H9 (cell line): ENCODE data around the gene RASA4B. TPM values are rescaled to one million over a fixed set of nuclear protein-coding genes. Genes with fewer than 3 reads are reported as not detected.
A peak's percentile ranks its signal among the peaks of the same experiment; 100 is the strongest.

Experiments used
- DNase-seq: peaks from one replicate; pipeline ENCODE4 v3.0.0-alpha.2; 2017
- H2AFZ ChIP-seq: one replicate; pipeline ENCODE4 v1.6.1; 2013; ENCODE audit warnings: mild to moderate bottlenecking, low read length, control low read depth, moderate library complexity
- H2AK5ac ChIP-seq: 2 replicates; pipeline ENCODE4 v1.6.1; 2013; ENCODE audit warnings: low read length, control low read depth, mixed read lengths; ENCODE audit not compliant: insufficient read length
- H2BK120ac ChIP-seq: one replicate; pipeline ENCODE4 v1.6.1; 2013; ENCODE audit warnings: low read depth, mild to moderate bottlenecking, low read length, control low read depth, inconsistent platforms; ENCODE audit not compliant: poor library complexity, severe bottlenecking
- H2BK12ac ChIP-seq: 2 replicates; pipeline ENCODE4 v1.6.1; 2013; ENCODE audit warnings: low read length, control low read depth, mixed read lengths, low read depth; ENCODE audit not compliant: insufficient read length
- H2BK15ac ChIP-seq: 2 replicates; pipeline ENCODE4 v1.6.1; 2013; ENCODE audit warnings: low read depth, low read length, control low read depth
- H2BK20ac ChIP-seq: one replicate; pipeline ENCODE4 v1.6.1; 2013; ENCODE audit warnings: low read depth, mild to moderate bottlenecking, low read length, control low read depth, inconsistent platforms; ENCODE audit not compliant: poor library complexity, severe bottlenecking
- H2BK5ac ChIP-seq: 2 replicates; pipeline ENCODE4 v1.6.1; 2013; ENCODE audit warnings: low read length, control low read depth, mixed read lengths; ENCODE audit not compliant: insufficient read length
- H3K14ac ChIP-seq: 2 replicates; pipeline ENCODE4 v1.6.1; 2013; ENCODE audit warnings: low read length, control low read depth; ENCODE audit not compliant: insufficient read depth
- H3K18ac ChIP-seq: 2 replicates; pipeline ENCODE4 v1.6.1; 2013; ENCODE audit warnings: low read depth, mild to moderate bottlenecking, mixed read lengths, low read length, control low read depth; ENCODE audit not compliant: insufficient read length
- H3K23ac ChIP-seq: 2 replicates; pipeline ENCODE4 v1.6.1; 2013; ENCODE audit warnings: low read length, control low read depth, mixed read lengths, low read depth; ENCODE audit not compliant: insufficient read length
- H3K23me2 ChIP-seq: 2 replicates; pipeline ENCODE4 v1.6.1; 2013; ENCODE audit warnings: low read depth, mild to moderate bottlenecking, mixed read lengths, low read length, control low read depth; ENCODE audit not compliant: insufficient read length, poor library complexity, severe bottlenecking
- H3K27ac ChIP-seq: 2 replicates; pipeline ENCODE4 v1.5.1; 2013; ENCODE audit warnings: low read length, control low read depth, mixed read lengths, low read depth; ENCODE audit not compliant: insufficient read length
- H3K27me3 ChIP-seq: 2 replicates; pipeline ENCODE4 v1.6.1; 2013; ENCODE audit warnings: low read length, control low read depth, inconsistent platforms; ENCODE audit not compliant: insufficient read depth
- H3K4ac ChIP-seq: 2 replicates; pipeline ENCODE4 v1.6.1; 2013; ENCODE audit warnings: low read depth, mild to moderate bottlenecking, control low read depth, inconsistent platforms, low read length, moderate library complexity
- H3K4me1 ChIP-seq: 2 replicates; pipeline ENCODE4 v1.6.1; 2013; ENCODE audit warnings: low read length, control low read depth, inconsistent platforms; ENCODE audit not compliant: insufficient read depth
- H3K4me2 ChIP-seq: 2 replicates; pipeline ENCODE4 v1.6.1; 2013; ENCODE audit warnings: low read length, control low read depth, mixed read lengths; ENCODE audit not compliant: insufficient read length, insufficient read depth
- H3K56ac ChIP-seq: 2 replicates; pipeline ENCODE4 v1.6.1; 2013; ENCODE audit warnings: low read depth, mild to moderate bottlenecking, mixed read lengths, low read length, control low read depth; ENCODE audit not compliant: insufficient read length
- H3K79me1 ChIP-seq: 2 replicates; pipeline ENCODE4 v1.6.1; 2013; ENCODE audit warnings: low read depth, mild to moderate bottlenecking, moderate library complexity, low read length, control low read depth, inconsistent platforms; ENCODE audit not compliant: insufficient read depth, poor library complexity, severe bottlenecking
- H3K79me2 ChIP-seq: 2 replicates; pipeline ENCODE4 v1.6.1; 2013; ENCODE audit warnings: low read length, control low read depth, inconsistent platforms; ENCODE audit not compliant: insufficient read depth
- H3K9ac ChIP-seq: 2 replicates; pipeline ENCODE4 v1.6.1; 2013; ENCODE audit warnings: low read length, control low read depth, mixed read lengths; ENCODE audit not compliant: insufficient read length; ENCODE audit errors: extremely low read depth
- H3K9me3 ChIP-seq: one replicate; pipeline ENCODE4 v1.6.1; 2013; ENCODE audit warnings: low read depth, low read length, inconsistent platforms; ENCODE audit not compliant: control insufficient read depth
- H3T11ph ChIP-seq: one replicate; pipeline ENCODE4 v1.6.1; 2013; ENCODE audit warnings: mild to moderate bottlenecking, low read length, control low read depth, inconsistent platforms
- H4K20me1 ChIP-seq: one replicate; pipeline ENCODE4 v1.6.1; 2013; ENCODE audit not compliant: control insufficient read depth, insufficient read length, insufficient read depth
- H4K5ac ChIP-seq: 2 replicates; pipeline ENCODE4 v1.6.1; 2013; ENCODE audit warnings: low read depth, mild to moderate bottlenecking, mixed read lengths, low read length, control low read depth; ENCODE audit not compliant: insufficient read length
- H4K8ac ChIP-seq: replicated peaks from 2 replicates; pipeline ENCODE4 v1.6.1; 2013; ENCODE audit warnings: low read length, control low read depth, mixed read lengths, low read depth; ENCODE audit not compliant: insufficient read length
- H4K91ac ChIP-seq: 2 replicates; pipeline ENCODE4 v1.6.1; 2013; ENCODE audit warnings: low read depth, mild to moderate bottlenecking, moderate library complexity, mixed read lengths, low read length, control low read depth; ENCODE audit not compliant: insufficient read length
- H3K27ac Mint-ChIP-seq, 3 experiments: 2 replicates in 2 of 3; 3 replicates in 1 of 3; pipeline ENCODE4 v1.8.0; 2020 to 2021; ENCODE audit warnings: mixed read lengths in 3 of 3, mild to moderate bottlenecking in 1 of 3, moderate library complexity in 1 of 3
- H3K27me3 Mint-ChIP-seq: 2 replicates; pipeline ENCODE4 v1.8.0; 2021; ENCODE audit warnings: low read depth, mild to moderate bottlenecking, moderate library complexity, mixed read lengths
- H3K36me3 Mint-ChIP-seq, 3 experiments: 2 replicates in 2 of 3; 3 replicates in 1 of 3; pipeline ENCODE4 v1.8.0; 2020 to 2021; ENCODE audit warnings: low read depth in 3 of 3, mixed read lengths in 3 of 3; ENCODE audit not compliant: insufficient read depth in 1 of 3
- H3K4me1 Mint-ChIP-seq, 2 experiments: 2 replicates each; pipeline ENCODE4 v1.8.0; 2020; ENCODE audit warnings: mixed read lengths in 2 of 2
- H3K4me3 Mint-ChIP-seq, 2 experiments: 2 replicates in 1 of 2; 3 replicates in 1 of 2; pipeline ENCODE4 v1.8.0; 2020 to 2021; ENCODE audit warnings: mild to moderate bottlenecking in 2 of 2, mixed read lengths in 2 of 2, moderate library complexity in 1 of 2
- H3K9me3 Mint-ChIP-seq, 2 experiments: 2 replicates in 1 of 2; 3 replicates in 1 of 2; pipeline ENCODE4 v1.8.0; 2020; ENCODE audit warnings: mild to moderate bottlenecking in 2 of 2, mixed read lengths in 2 of 2, moderate library complexity in 1 of 2
- CTCF ChIP-seq: fragments of 200-600 bp; sonication (generic); conservative IDR thresholded peaks from 3 replicates; pipeline ENCODE4 v1.8.0; 2021; ENCODE audit warnings: antibody characterized with exemption, mild to moderate bottlenecking
- WGBS: extraction: QIAGEN DNeasy Blood & Tissue Kit; methylation state at CpG from one replicate; pipeline ENCODE4 v1.1.7; 2013; ENCODE audit warnings: missing lambda C conversion rate, low lambda C conversion rate, mixed read lengths; ENCODE audit not compliant: insufficient read length; ENCODE audit errors: extremely low coverage; 5-methylcytosine and 5-hydroxymethylcytosine counted together
- total RNA-seq: library from RNA; stranded (reverse); gene quantifications from 2 replicates; pipeline ENCODE4 v1.2.1, GENCODE V29; 2021

The RASA4B gene
- total RNA-seq, 1 experiment from 2014 or later, result 3.7 TPM

GRCh38 chr7:102439963-102440795 lies 77.4 kb downstream of the RASA4B start:
- Histone ChIP-seq H2BK12ac (no peak overlapping the region), H2BK5ac (no peak overlapping the region)

More at GRCh38 chr7:102439963-102440795, 77.4 kb downstream of the RASA4B start:
- no peak overlapping the region for H2BK20ac ChIP-seq
- Mint-ChIP-seq H3K4me1 (peaks cover 10 to 14% of the 10 kb centered on the region in 2 experiments), H3K27me3 (no peaks in the 10 kb centered on the region), H3K9me3 (no peaks in the 10 kb centered on the region), H3K36me3 (peaks cover 4 to 27% (median 4%) of the 10 kb centered on the region in 3 experiments; a peak in 6 of 7 replicates), H3K4me3 (no peak overlapping the region), H3K27ac (peak overlapping the region in 2 of 3 experiments; percentile 79 to 84; a peak in 3 of 7 replicates)
- H3K56ac ChIP-seq, result no peak overlapping the region
- H4K8ac ChIP-seq, result no peak overlapping the region
- no peak overlapping the region for H3K18ac ChIP-seq
- no peaks in the 10 kb centered on the region for H3K9me3 ChIP-seq
- 0 out of 2 replicates have a peak overlapping the region, but pooled peaks have one; percentile 43 for H3K4ac ChIP-seq
- no peaks in the 10 kb centered on the region for H3K79me2 ChIP-seq
- H2AFZ ChIP-seq, result no peak overlapping the region
- H2BK15ac ChIP-seq, result no peak overlapping the region
- H3K14ac ChIP-seq, result no peak overlapping the region
- DNase-seq, result peak; percentile 86
- no peak overlapping the region for H3K4me2 ChIP-seq
- H3T11ph ChIP-seq, result no peak overlapping the region
- no peaks in the 10 kb centered on the region for H3K23me2 ChIP-seq
- H2AK5ac ChIP-seq, result no peak overlapping the region
- H3K79me1 ChIP-seq, result no peaks in the 10 kb centered on the region
- no peak for TF ChIP-seq CTCF
- H3K9ac ChIP-seq, result no peak overlapping the region
- no peak overlapping the region for H4K91ac ChIP-seq
- no CpG with 5 or more reads among the region's 17 CpGs for WGBS
- H4K5ac ChIP-seq, result no peak overlapping the region
- no peaks in the 10 kb centered on the region; the same call in 1 of the 2 replicates for H3K4me1 ChIP-seq
- no peaks in the 10 kb centered on the region for H3K27me3 ChIP-seq
- no peaks in the 10 kb centered on the region for H4K20me1 ChIP-seq
- H2BK120ac ChIP-seq, result no peak overlapping the region
- no peak overlapping the region for H3K23ac ChIP-seq
- no peak overlapping the region for H3K27ac ChIP-seq
